Activated CD8-positive, alpha-beta memory T cell treated with anti-CD3 and anti-CD28 coated beads for 36 hours (primary cell): ENCODE results near the gene KCTD11. TPM values are rescaled to one million over a fixed set of nuclear protein-coding genes. Genes with fewer than 3 reads are reported as not detected.
"Not testable (repeated sequence)": the region's sequence is repeated elsewhere in the genome, so short reads cannot be mapped to it uniquely, and the experiment has no call there.

Source experiments
- CTCF ChIA-PET: fragments of 350-600 bp; sonication (Branson Sonifier 250); formaldehyde crosslinking; loops from one replicate; lab custom pipeline; 2021; ENCODE audit warnings: antibody characterized with exemption; lab: Charles Lee
- POLR2A ChIA-PET: fragments of 350-600 bp; sonication (Branson Sonifier 250); formaldehyde crosslinking; loops from one replicate; lab custom pipeline; 2021; ENCODE audit warnings: antibody characterized with exemption; lab: Charles Lee
- total RNA-seq, 2 experiments: library from RNA; stranded (reverse); gene quantifications; one replicate each; pipeline ENCODE4 v1.2.3, GENCODE V29; 2021

The KCTD11 gene
- total RNA-seq, 2 experiments from 2014 or later: 6.4 to 7.2 TPM

GRCh38 chr17:7332600-7333069 is 19.3 kb upstream of the KCTD11 start:
- POLR2A ChIA-PET: not testable (repeated sequence)
- CTCF ChIA-PET: interaction anchor here (1.6 kb wide), 1 partner anchor 36 kb away, joined by 3 read pairs; no protein-coding TSS in a partner anchor

DNA sequence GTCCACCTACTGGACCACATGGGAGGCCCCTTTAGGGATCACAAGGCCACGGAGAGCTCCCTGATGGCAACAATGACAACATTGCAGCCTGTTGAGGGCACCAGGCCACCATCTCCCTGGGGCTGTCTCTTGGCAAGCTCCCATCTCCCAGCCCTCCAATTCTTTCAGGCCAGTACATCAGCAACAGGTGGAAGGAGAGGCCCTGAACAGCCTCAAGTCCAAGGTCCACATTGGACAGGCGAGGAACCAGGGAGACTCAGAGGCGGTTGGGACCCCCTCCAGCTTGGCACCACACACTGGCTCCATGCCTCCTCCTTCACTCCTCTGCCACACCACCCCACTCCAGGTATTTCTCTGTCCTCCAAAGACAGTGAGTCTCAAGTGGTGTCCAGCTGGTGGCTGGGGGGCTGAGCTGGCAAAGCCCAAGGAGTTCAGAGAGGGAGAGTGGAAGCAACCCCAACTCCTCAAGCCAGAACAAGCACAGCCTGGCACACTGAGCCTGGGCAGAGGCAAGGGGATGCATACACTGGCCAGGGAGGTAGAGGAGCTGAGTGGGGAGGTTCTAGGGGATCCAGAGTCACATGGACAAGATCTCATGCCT is 16.9 kb upstream of the KCTD11 start:
- ChIA-PET CTCF (interaction anchor here (1.0 to 3.6 kb wide), 8 partner anchors 10 to 100 kb away, joined by 3 to 21 read pairs (median 6); partner anchors contain the start of genes GPS2 and TMEM102), POLR2A (interaction anchor here (2.1 kb wide), 1 partner anchor 10 kb away, joined by 11 read pairs; no protein-coding TSS in a partner anchor)

DNA sequence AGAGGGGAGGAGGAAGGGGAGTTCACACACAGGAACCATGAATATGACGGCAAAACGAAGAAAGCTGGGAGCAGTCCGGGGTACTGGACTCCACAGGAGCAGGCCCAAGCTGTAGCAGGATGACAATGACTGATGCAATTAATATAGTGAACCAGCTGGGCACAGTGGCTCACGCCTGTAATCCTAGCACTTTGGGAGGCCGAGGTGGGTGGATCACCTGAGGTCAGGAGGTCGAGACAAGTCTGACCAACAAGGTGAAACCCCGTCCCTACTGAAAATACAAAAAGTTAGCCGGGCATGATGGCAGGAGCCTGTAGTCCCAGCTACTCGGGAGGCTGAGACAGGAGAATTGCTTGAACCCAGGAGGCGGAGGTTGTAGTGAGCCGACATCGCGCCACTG is 16.2 kb upstream of the KCTD11 start:
- ChIA-PET POLR2A (interaction anchor here (1.0 to 2.3 kb wide), 4 partner anchors 9 to 117 kb away, joined by 3 to 13 read pairs (median 12); partner anchors contain the start of genes ACADVL and DLG4), CTCF (interaction anchor here (0.8 to 3.6 kb wide), 13 partner anchors 9 to 803 kb away, joined by 3 to 21 read pairs (median 4); partner anchors contain the start of genes GPS2 and TMEM102)

DNA sequence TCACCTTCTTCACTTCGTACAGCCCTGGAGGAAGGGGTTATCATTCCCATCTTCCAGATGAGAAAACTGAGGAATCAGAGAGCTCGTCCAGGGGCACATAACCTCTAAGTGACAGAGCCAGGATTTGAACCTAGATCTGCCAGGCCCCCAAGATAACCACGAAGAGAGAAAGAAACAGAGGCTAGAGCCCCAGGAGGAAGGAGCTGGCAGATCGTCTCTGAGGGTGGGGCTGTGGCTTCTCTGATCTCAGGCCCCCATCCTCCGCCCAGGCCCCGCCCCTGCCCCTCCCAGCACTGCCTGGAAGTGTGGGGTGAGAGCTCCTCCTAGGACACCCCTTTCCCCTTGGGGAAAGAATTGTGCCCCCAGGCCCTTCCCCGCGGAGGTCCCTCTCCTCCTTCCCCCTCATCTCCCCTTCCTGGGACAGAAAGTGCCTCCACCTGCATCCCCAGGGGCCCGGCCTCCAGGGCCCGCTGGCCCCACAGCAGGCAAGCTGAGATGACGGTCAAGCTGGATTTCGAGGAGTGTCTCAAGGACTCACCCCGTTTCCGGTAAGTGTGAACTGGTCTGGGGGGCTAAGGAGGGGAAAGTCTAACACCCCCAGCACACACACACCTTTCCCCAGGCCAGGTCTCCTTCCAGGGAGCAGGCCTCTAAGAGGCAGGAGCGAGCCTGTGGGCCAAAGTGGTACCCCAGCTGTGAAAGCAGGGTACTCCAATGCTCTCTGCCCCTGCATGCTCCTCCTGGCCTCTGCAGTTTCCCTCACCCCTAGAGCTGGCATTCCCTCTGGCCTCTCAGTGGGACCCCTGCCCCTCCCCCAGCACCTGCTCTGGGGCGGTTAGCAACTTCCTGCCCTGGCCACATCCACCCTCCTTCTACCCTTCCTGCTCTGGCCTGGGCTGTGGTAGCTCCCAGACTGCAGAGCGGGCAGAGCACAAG is 15.5 kb upstream of the KCTD11 start, which contains the start of gene ACAP1:
Gene ACAP1 (plus strand): TSS at position 290 of the 936 bp plus-strand sequence. CDS start 206 bp downstream, at position 496.
- CTCF ChIA-PET: interaction anchor here (0.8 to 3.6 kb wide), 15 partner anchors 8 to 802 kb away, joined by 3 to 21 read pairs (median 4); partner anchors contain the start of genes GPS2, SLC2A4 and TMEM102
- POLR2A ChIA-PET: interaction anchor here (0.6 to 2.3 kb wide), 9 partner anchors 8 to 118 kb away, joined by 3 to 13 read pairs (median 3); partner anchors contain the start of genes ACADVL and DLG4

- CTCF ChIA-PET: interaction anchor here (0.8 to 3.6 kb wide), 7 partner anchors 7 to 56 kb away, joined by 3 to 21 read pairs (median 5); partner anchors contain the start of genes NEURL4 and SLC2A4
- POLR2A ChIA-PET: interaction anchor here (2.0 to 2.3 kb wide), 2 partner anchors 11 to 13 kb away, joined by 13 read pairs; no protein-coding TSS in a partner anchor
Observed at GRCh38 chr17:7337600-7337999, 14.4 kb upstream of the KCTD11 start.

DNA sequence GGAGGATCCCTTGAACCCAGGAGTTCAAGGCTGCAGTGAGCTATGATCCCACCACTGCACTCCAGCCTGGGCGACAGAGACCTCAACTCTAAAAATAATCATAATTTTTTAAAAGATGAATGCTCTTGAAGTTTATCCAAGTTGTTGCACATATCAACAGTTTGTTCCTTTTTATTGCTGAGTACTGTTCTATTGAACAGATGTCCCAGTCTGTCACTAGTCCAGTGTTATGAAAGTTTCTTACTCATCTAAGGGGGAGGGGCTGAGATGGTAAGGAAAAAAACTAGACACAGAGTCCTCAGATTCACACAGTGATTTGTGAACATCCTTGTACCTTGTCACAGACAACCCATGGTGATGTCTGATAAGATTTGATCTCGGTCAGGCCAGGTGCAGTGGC is 11.8 kb upstream of the KCTD11 start:
- ChIA-PET POLR2A (no interaction called here), CTCF (no interaction called here)

GRCh38 chr17:7341842-7342241 is 10.1 kb upstream of the KCTD11 start:
- ChIA-PET POLR2A (interaction anchor here (0.5 to 1.3 kb wide), 2 partner anchors 12 to 181 kb away, joined by 3 read pairs; no protein-coding TSS in a partner anchor), CTCF (interaction anchor here (1.1 to 1.6 kb wide), 3 partner anchors 12 to 14 kb away, joined by 3 to 10 read pairs (median 3); no protein-coding TSS in a partner anchor)

- ChIA-PET CTCF (interaction anchor here (1.2 to 2.9 kb wide), 4 partner anchors 13 to 61 kb away, joined by 3 to 11 read pairs (median 10); partner anchors contain the start of genes NEURL4 and TMEM256), POLR2A (no interaction called here)
Observed at GRCh38 chr17:7343250-7343649, 8.7 kb upstream of the KCTD11 start.

- POLR2A ChIA-PET: no interaction called here
- CTCF ChIA-PET: no interaction called here
Observed at GRCh38 chr17:7346761-7347614, 5.0 kb upstream of the KCTD11 start.

GRCh38 chr17:7347630-7348477 is 4.1 kb upstream of the KCTD11 start:
- ChIA-PET POLR2A (interaction anchor here (0.6 to 1.8 kb wide), 4 partner anchors 11 to 136 kb away, joined by 3 to 13 read pairs (median 4); partner anchors contain the start of genes ACAP1 and PHF23), CTCF (interaction anchor here (1.2 to 3.8 kb wide), 4 partner anchors 9 to 52 kb away, joined by 3 to 21 read pairs (median 4); partner anchors contain the start of genes ACAP1 and GPS2)

- POLR2A ChIA-PET: interaction anchor here (0.6 to 2.0 kb wide), 5 partner anchors 12 to 135 kb away, joined by 3 to 13 read pairs (median 6); partner anchors contain the start of genes ACAP1 and PHF23
- CTCF ChIA-PET: interaction anchor here (1.2 to 3.8 kb wide), 6 partner anchors 10 to 131 kb away, joined by 3 to 21 read pairs (median 4); partner anchors contain the start of genes ACAP1, GPS2 and NEURL4
Observed at GRCh38 chr17:7348478-7349242, 3.3 kb upstream of the KCTD11 start.

- CTCF ChIA-PET: interaction anchor here (1.0 to 1.7 kb wide), 5 partner anchors 34 to 237 kb away, joined by 3 to 5 read pairs (median 4); partner anchors contain the start of genes SOX15 and TMEM102
- POLR2A ChIA-PET: no interaction called here
Observed at GRCh38 chr17:7352503-7352889, 534 bp downstream of the KCTD11 start.

GRCh38 chr17:7352910-7353635 is 1.1 kb downstream of the KCTD11 start:
- POLR2A ChIA-PET: interaction anchor here (1.0 to 1.3 kb wide), 2 partner anchors 17 to 83 kb away, joined by 3 read pairs; partner anchors contain the start of gene ACAP1
- CTCF ChIA-PET: interaction anchor here (1.0 to 1.7 kb wide), 8 partner anchors 15 to 236 kb away, joined by 3 to 5 read pairs (median 4); partner anchors contain the start of genes SOX15 and TMEM102

DNA sequence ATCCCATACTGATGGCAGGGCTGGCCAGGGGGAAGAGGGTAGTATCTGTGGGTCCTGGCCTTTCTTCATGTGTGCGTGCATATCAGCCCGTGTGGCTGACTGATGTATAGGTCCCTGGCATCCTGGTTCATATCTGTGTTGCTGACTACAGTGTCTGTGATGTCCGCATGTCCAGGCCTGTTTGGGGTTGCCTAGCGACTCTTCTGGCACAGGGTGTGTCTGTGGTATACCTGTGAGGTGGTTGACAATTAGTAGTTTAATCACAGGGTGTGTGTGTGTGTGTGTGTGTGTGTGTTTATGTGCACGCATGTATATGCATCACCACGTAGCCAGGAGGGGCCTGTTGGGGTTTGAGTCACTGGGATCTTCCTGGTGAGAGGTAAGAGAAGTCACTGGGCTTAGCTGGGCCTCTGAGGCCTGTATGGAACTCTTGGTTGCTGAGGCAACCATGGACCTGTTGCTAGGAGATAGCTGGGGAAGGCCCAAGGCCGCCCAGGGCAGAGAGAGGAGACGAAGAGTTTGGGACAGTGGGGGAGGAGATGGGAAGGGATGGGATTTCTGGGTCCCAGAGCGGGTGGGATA is 2.4 kb downstream of the KCTD11 start:
- ChIA-PET CTCF (interaction anchor here (0.6 to 1.6 kb wide), 9 partner anchors 8 to 207 kb away, joined by 3 to 5 read pairs (median 3); partner anchors contain the start of gene TMEM102), POLR2A (interaction anchor here (1.3 kb wide), 1 partner anchor 18 kb away, joined by 3 read pairs; the partner anchor contains the start of gene ACAP1)
